Measurements from ENCODE around the gene KANSL1.

DNA sequence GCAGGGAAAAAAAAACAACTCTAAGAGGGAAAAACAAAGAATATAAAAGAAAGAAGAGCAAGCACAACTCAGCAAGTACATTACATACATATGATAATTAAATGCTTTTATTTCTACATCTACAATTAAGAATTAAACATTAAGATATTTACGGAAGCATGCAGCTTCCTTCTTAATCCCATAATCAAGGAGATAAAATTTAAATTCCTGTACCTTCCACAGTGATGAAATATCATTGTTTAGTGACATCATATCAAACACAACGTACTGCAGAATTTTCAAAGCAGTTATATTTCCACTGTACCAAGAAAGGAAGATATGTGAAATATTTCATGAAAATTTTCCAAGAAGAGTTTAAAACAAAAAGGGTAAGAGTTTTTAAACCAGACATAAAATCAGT is 26.0 kb downstream of the KANSL1 start:
- no peak for TF ChIP-seq POLR2AphosphoS5 (IDR thresholded peaks at IDR 0.05; ENCODE audit: low read depth, low read length)
- no peak for TF ChIP-seq SIN3A (IDR thresholded peaks at IDR 0.05; ENCODE audit: borderline replicate concordance, insufficient read depth, low read length)
- no peak for TF ChIP-seq TAF1 (IDR thresholded peaks at IDR 0.05; ENCODE audit: borderline replicate concordance, insufficient read depth, low read length)
